Kidney (tissue), 14 donors: ENCODE data around the gene CFAP92. TPM values are rescaled to one million over a fixed set of nuclear protein-coding genes. Genes with fewer than 3 reads are reported as not detected.
A peak's percentile ranks its signal among the peaks of the same experiment; 100 is the strongest.

ENCODE experiments used
- DNase-seq, 5 donors: peaks; one replicate each; pipeline ENCODE4 v3.0.0-alpha.2; 2013 to 2020
- FAIRE-seq: peaks from 2 replicates; lab custom pipeline; 2012; peaks lifted over from hg19 to GRCh38; lab: Jason Lieb, UNC
- H3K27ac ChIP-seq, 2 donors: one replicate each; pipeline ENCODE4 v1.7.0; 2013; ENCODE audit warnings: low read depth in 2 of 2, low read length in 2 of 2, inconsistent platforms in 1 of 2
- H3K27me3 ChIP-seq: one replicate; pipeline ENCODE4 v1.7.1; 2013; ENCODE audit warnings: low read length, inconsistent platforms; ENCODE audit not compliant: control insufficient read depth, insufficient read depth
- H3K36me3 ChIP-seq, 3 donors: one replicate each; pipeline versions ENCODE4 v1.7.0 to v1.7.1; 2013; ENCODE audit warnings: low read length in 3 of 3, control low read depth in 1 of 3, inconsistent platforms in 1 of 3; ENCODE audit not compliant: insufficient read depth in 3 of 3, control insufficient read depth in 2 of 3
- H3K4me1 ChIP-seq, 3 donors: one replicate each; pipeline versions ENCODE4 v1.7.0 to v1.7.1; 2013; ENCODE audit warnings: low read length in 3 of 3, inconsistent platforms in 1 of 3, low read depth in 1 of 3; ENCODE audit not compliant: control insufficient read depth in 2 of 3, insufficient read depth in 2 of 3
- H3K4me3 ChIP-seq, 3 donors: one replicate each; pipeline versions ENCODE4 v1.7.0 to v1.8.1; 2013; ENCODE audit warnings: low read length in 3 of 3, control low read depth in 1 of 3, inconsistent platforms in 1 of 3
- H3K9ac ChIP-seq, 3 donors: one replicate each; pipeline versions ENCODE4 v1.7.0 to v1.7.1; 2013; ENCODE audit warnings: low read length in 3 of 3, control low read depth in 1 of 3, inconsistent platforms in 1 of 3
- H3K9me3 ChIP-seq, 3 donors: one replicate each; pipeline versions ENCODE4 v1.7.0 to v1.7.1; 2013; ENCODE audit warnings: low read length in 3 of 3, control low read depth in 1 of 3, inconsistent platforms in 1 of 3; ENCODE audit not compliant: control insufficient read depth in 2 of 3, insufficient read depth in 1 of 3
- intact Hi-C: fragments of 100-400 bp; cut with DNase I; formaldehyde crosslinking; loops from one replicate; pipeline ENCODE4 v1.11.1; 2022
- polyA plus RNA-seq: library from polyadenylated mRNA; stranded (reverse); fragments of 350-450 nt; fragmentation: Illumina TruSeq; extraction: RNeasy Lipid Tissue Mini Kit (QIAGEN cat#74804); gene quantifications from one replicate; pipeline ENCODE4 v1.2.3, GENCODE V29; 2014; ENCODE audit warnings: low read depth, low replicate concordance; ENCODE audit not compliant: insufficient read depth
- total RNA-seq: library from RNA; stranded (reverse); fragmentation: NEBNext Ultra II Directional; extraction: Animal tissue kit (Norgen Biotek cat#: 25700); gene quantifications from one replicate; pipeline ENCODE4 v1.2.1, GENCODE V29; 2021
- TF ChIP-seq, protein P1 (sequence below): IDR thresholded peaks from 3 replicates; pipeline ENCODE4 v1.5.1; 2012; ENCODE audit warnings: mild to moderate bottlenecking, moderate library complexity, borderline replicate concordance; ENCODE audit not compliant: insufficient read depth; ENCODE audit errors: extremely low read depth
- donor health status: control.
- donor health status: control.
- donor health status: control.
- donor health status: control.
- donor health status: control.
- donor health status: DM: yes; HTN: yes; CAD: no.
- donor health status: Normal renal cell carcinoma (clear cell type).

The CFAP92 gene
- total and polyA plus RNA-seq, 2 donors from 2014 or later, result 0.56 to 0.60 TPM

- Histone ChIP-seq H3K27ac (no peak overlapping the region), H3K36me3 (no peaks in the 10 kb centered on the region), H3K4me3 (no peak overlapping the region), H3K4me1 (peaks cover 0 to 5% (median 3%) of the 10 kb centered on the region in 3 donors), H3K9ac (no peak overlapping the region), H3K27me3 (no peaks in the 10 kb centered on the region), H3K9me3 (no peaks in the 10 kb centered on the region)
- TF ChIP-seq, protein P1, sequence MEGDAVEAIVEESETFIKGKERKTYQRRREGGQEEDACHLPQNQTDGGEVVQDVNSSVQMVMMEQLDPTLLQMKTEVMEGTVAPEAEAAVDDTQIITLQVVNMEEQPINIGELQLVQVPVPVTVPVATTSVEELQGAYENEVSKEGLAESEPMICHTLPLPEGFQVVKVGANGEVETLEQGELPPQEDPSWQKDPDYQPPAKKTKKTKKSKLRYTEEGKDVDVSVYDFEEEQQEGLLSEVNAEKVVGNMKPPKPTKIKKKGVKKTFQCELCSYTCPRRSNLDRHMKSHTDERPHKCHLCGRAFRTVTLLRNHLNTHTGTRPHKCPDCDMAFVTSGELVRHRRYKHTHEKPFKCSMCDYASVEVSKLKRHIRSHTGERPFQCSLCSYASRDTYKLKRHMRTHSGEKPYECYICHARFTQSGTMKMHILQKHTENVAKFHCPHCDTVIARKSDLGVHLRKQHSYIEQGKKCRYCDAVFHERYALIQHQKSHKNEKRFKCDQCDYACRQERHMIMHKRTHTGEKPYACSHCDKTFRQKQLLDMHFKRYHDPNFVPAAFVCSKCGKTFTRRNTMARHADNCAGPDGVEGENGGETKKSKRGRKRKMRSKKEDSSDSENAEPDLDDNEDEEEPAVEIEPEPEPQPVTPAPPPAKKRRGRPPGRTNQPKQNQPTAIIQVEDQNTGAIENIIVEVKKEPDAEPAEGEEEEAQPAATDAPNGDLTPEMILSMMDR, result no peak
- DNase-seq, result peak in 1 of 5 donors; percentile 35
- no peak for FAIRE-seq
- intact Hi-C loops, result no loop called here
These were observed 37.8 kb upstream of the CFAP92 start for GRCh38 chr3:129031476-129032215.

GRCh38 chr3:129030611-129031010, 36.7 kb upstream of the CFAP92 start:
- Histone ChIP-seq H3K4me3 (no peak overlapping the region), H3K36me3 (no peaks in the 10 kb centered on the region), H3K27ac (no peak overlapping the region), H3K4me1 (peaks cover 0 to 8% (median 5%) of the 10 kb centered on the region in 3 donors), H3K9me3 (no peaks in the 10 kb centered on the region), H3K27me3 (no peaks in the 10 kb centered on the region), H3K9ac (no peak overlapping the region)
- TF ChIP-seq, protein P1, result no peak
- FAIRE-seq (no peak), DNase-seq (peak in 1 of 5 donors; percentile 19)
- intact Hi-C loops, result no loop called here

GRCh38 chr3:129028866-129029265, 35.0 kb upstream of the CFAP92 start:
- Histone ChIP-seq H3K36me3 (no peaks in the 10 kb centered on the region), H3K27me3 (no peaks in the 10 kb centered on the region), H3K9me3 (no peaks in the 10 kb centered on the region), H3K27ac (no peak overlapping the region), H3K4me3 (no peak overlapping the region), H3K9ac (no peak overlapping the region), H3K4me1 (peaks cover 0 to 8% (median 5%) of the 10 kb centered on the region in 3 donors)
- DNase-seq (peak in 1 of 5 donors; percentile 24), FAIRE-seq (no peak)
- intact Hi-C loops, result no loop called here
- TF ChIP-seq, protein P1, result no peak

GRCh38 chr3:129027544-129027880, 33.6 kb upstream of the CFAP92 start:
- no peak for FAIRE-seq
- intact Hi-C loops, result no loop called here

More at GRCh38 chr3:129027544-129027880, 33.6 kb upstream of the CFAP92 start:
- no peak overlapping the region for H3K27ac ChIP-seq
- H3K27me3 ChIP-seq, result no peaks in the 10 kb centered on the region
- DNase-seq, result no peak
- peaks cover 0 to 8% (median 5%) of the 10 kb centered on the region in 3 donors for H3K4me1 ChIP-seq
- TF ChIP-seq, protein P1, result no peak
- H3K4me3 ChIP-seq, result peak overlapping the region in 2 of 3 donors; percentile 44 to 58
- H3K9ac ChIP-seq, result peak overlapping the region in 2 of 3 donors; percentile 32 to 34
- no peaks in the 10 kb centered on the region for H3K9me3 ChIP-seq
- H3K36me3 ChIP-seq, result no peaks in the 10 kb centered on the region
